Measurements from ENCODE around the gene PSMD11.

PSMD11 gene

DNA sequence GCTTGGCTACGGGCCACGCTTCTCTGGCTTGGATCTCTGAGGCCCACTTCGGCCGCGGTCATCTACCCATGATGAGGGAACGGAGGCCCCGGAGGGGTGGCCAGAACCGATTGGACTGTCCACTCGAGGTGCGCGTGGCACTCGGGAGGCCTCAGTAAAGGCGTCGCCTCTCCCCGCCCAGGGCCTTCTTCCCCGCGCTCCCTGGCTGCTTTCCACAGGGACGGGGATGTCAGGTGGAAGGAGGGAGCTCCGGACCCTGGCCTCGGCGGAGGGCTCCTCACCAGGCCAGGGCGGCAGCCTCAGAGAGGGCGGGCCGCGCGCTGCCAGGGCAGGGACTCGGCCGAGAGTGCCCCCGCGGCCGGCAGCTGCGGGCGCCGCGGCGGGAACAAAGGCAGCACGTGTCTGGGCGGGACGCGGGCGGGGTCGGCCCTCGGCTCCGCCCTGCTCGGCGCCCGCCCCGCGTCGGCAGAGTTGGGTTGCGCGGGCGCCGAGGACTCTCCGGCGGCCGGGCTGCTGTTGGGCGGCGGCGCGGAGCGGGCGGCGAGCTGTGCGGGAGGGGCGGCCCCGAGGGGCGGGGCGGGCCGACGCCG, 41.9 kb downstream of the PSMD11 start:
- no peaks in the 10 kb centered on the region for H3K9me3 ChIP-seq (ENCODE audit: insufficient read depth, low read length)
- DNase-seq (ENCODE audit: low read depth, low spot score) = peak; percentile 59
- H3K4me1 ChIP-seq (ENCODE audit: insufficient read depth, insufficient read length) = peaks cover 19% of the 10 kb centered on the region
- TF ChIP-seq ZNF274 (IDR thresholded peaks at IDR 0.05; ENCODE audit: low read depth, low read length) (no peak), YY1 (IDR thresholded peaks at IDR 0.05; ENCODE audit: insufficient read depth, insufficient read length) (no peak), SUZ12 (IDR thresholded peaks at IDR 0.05; ENCODE audit: extremely low read depth, insufficient read depth, insufficient read length) (no peak)
- no peaks in the 10 kb centered on the region for H3K27me3 ChIP-seq (ENCODE audit: insufficient read depth, insufficient read length)
- peak overlapping the region; percentile 50 for H3K4me3 ChIP-seq (ENCODE audit: insufficient read length, low read depth)
- H3K9ac ChIP-seq (ENCODE audit: insufficient read length, low read depth) = peak overlapping the region; percentile 79
- peaks cover 47% of the 10 kb centered on the region for H3K36me3 ChIP-seq (ENCODE audit: insufficient read depth, insufficient read length, low read length)

DNA sequence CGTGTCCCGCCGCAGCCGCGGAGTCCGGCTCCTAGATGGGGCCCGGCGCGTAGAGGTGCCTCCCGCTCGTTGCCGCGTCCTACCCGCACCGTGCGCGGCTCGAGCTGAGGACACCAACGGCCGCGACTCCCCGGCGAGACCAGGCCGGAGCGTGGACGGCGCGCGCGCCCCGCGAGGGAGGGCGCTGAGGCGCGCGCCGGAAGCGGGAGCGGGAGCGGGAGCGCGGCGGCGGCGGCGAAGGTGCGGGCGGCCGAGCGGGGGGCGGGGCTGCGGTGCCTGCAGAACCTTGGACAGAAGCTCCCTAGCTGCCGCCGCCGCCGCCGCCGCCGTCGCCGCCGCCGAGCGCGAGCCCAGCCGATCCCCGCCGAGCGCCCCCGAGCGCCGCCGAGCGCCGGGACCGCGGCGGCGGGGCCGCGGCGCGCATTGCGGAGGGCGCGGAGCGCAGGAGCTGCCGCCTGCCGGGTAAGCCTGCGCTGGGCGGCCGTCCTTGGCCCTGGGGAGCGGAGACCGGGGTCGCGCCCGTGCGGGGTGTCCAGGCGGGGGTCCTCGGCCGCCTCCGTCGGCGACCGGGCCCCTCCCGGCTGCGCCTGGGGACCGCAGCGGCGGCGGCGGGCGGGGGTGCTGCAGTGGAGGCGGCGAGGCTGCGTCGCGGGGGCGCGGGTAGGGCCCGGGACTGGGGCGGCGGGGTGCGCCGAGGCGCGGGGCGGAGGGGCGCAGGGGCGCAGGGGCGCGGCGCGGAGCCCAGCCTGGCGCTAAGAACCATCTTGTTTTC, 42.6 kb downstream of the PSMD11 start, which contains the start of gene CDK5R1:
Gene CDK5R1, plus strand, starts transcription at position 293 of the 772 bp plus-strand sequence. CDS start 628 bp downstream, outside the sequence.
- H3K27me3 ChIP-seq (ENCODE audit: insufficient read depth, insufficient read length) = no peaks in the 10 kb centered on the region
- DNase-seq (ENCODE audit: low read depth, low spot score) = no peak
- peak within 1 kb of the TSS; percentile 52 for H3K4me3 ChIP-seq (ENCODE audit: insufficient read length, low read depth)
- H3K4me1 ChIP-seq (ENCODE audit: insufficient read depth, insufficient read length) = peaks cover 19% of the 10 kb centered on the region
- no peaks in the 10 kb centered on the region for H3K9me3 ChIP-seq (ENCODE audit: insufficient read depth, low read length)
- H3K9ac ChIP-seq (ENCODE audit: insufficient read length, low read depth) = peak within 1 kb of the TSS; percentile 79
- H3K36me3 ChIP-seq (ENCODE audit: insufficient read depth, insufficient read length, low read length) = peaks cover 40% of the 10 kb centered on the region
- TF ChIP-seq ZNF274 (IDR thresholded peaks at IDR 0.05; ENCODE audit: low read depth, low read length) (no peak), YY1 (IDR thresholded peaks at IDR 0.05; ENCODE audit: insufficient read depth, insufficient read length) (no peak), SUZ12 (IDR thresholded peaks at IDR 0.05; ENCODE audit: extremely low read depth, insufficient read depth, insufficient read length) (no peak)

DNA sequence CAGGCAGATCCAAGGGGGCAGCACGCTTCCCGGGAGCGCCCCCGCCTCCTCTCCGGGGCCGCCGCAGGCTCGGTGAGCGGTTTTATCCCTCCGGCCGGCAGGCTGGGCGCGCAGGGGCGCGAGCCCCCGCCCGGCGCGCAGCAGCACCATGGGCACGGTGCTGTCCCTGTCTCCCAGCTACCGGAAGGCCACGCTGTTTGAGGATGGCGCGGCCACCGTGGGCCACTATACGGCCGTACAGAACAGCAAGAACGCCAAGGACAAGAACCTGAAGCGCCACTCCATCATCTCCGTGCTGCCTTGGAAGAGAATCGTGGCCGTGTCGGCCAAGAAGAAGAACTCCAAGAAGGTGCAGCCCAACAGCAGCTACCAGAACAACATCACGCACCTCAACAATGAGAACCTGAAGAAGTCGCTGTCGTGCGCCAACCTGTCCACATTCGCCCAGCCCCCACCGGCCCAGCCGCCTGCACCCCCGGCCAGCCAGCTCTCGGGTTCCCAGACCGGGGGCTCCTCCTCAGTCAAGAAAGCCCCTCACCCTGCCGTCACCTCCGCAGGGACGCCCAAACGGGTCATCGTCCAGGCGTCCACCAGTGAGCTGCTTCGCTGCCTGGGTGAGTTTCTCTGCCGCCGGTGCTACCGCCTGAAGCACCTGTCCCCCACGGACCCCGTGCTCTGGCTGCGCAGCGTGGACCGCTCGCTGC, 43.3 kb downstream of the PSMD11 start:
- no peak for DNase-seq (ENCODE audit: low read depth, low spot score)
- Histone ChIP-seq H3K9me3 (ENCODE audit: insufficient read depth, low read length) (no peaks in the 10 kb centered on the region), H3K4me1 (ENCODE audit: insufficient read depth, insufficient read length) (peaks cover 19% of the 10 kb centered on the region), H3K36me3 (ENCODE audit: insufficient read depth, insufficient read length, low read length) (peaks cover 34% of the 10 kb centered on the region), H3K4me3 (ENCODE audit: insufficient read length, low read depth) (peak overlapping the region; percentile 52), H3K27me3 (ENCODE audit: insufficient read depth, insufficient read length) (no peaks in the 10 kb centered on the region), H3K9ac (ENCODE audit: insufficient read length, low read depth) (peak overlapping the region; percentile 58)
- no peak for TF ChIP-seq ZNF274 (IDR thresholded peaks at IDR 0.05; ENCODE audit: low read depth, low read length)
- no peak for TF ChIP-seq SUZ12 (IDR thresholded peaks at IDR 0.05; ENCODE audit: extremely low read depth, insufficient read depth, insufficient read length)
- TF ChIP-seq YY1 (IDR thresholded peaks at IDR 0.05; ENCODE audit: insufficient read depth, insufficient read length) = no peak

DNA sequence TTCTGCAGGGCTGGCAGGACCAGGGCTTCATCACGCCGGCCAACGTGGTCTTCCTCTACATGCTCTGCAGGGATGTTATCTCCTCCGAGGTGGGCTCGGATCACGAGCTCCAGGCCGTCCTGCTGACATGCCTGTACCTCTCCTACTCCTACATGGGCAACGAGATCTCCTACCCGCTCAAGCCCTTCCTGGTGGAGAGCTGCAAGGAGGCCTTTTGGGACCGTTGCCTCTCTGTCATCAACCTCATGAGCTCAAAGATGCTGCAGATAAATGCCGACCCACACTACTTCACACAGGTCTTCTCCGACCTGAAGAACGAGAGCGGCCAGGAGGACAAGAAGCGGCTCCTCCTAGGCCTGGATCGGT, 43.9 kb downstream of the PSMD11 start:
- peaks cover 30% of the 10 kb centered on the region for H3K36me3 ChIP-seq (ENCODE audit: insufficient read depth, insufficient read length, low read length)
- H3K9me3 ChIP-seq (ENCODE audit: insufficient read depth, low read length) = no peaks in the 10 kb centered on the region
- H3K4me3 ChIP-seq (ENCODE audit: insufficient read length, low read depth) = peak overlapping the region; percentile 52
- H3K27me3 ChIP-seq (ENCODE audit: insufficient read depth, insufficient read length) = no peaks in the 10 kb centered on the region
- H3K9ac ChIP-seq (ENCODE audit: insufficient read length, low read depth) = peak overlapping the region; percentile 58
- no peak for DNase-seq (ENCODE audit: low read depth, low spot score)
- peaks cover 19% of the 10 kb centered on the region for H3K4me1 ChIP-seq (ENCODE audit: insufficient read depth, insufficient read length)
- TF ChIP-seq ZNF274 (IDR thresholded peaks at IDR 0.05; ENCODE audit: low read depth, low read length) (no peak), SUZ12 (IDR thresholded peaks at IDR 0.05; ENCODE audit: extremely low read depth, insufficient read depth, insufficient read length) (no peak), YY1 (IDR thresholded peaks at IDR 0.05; ENCODE audit: insufficient read depth, insufficient read length) (no peak)

DNA sequence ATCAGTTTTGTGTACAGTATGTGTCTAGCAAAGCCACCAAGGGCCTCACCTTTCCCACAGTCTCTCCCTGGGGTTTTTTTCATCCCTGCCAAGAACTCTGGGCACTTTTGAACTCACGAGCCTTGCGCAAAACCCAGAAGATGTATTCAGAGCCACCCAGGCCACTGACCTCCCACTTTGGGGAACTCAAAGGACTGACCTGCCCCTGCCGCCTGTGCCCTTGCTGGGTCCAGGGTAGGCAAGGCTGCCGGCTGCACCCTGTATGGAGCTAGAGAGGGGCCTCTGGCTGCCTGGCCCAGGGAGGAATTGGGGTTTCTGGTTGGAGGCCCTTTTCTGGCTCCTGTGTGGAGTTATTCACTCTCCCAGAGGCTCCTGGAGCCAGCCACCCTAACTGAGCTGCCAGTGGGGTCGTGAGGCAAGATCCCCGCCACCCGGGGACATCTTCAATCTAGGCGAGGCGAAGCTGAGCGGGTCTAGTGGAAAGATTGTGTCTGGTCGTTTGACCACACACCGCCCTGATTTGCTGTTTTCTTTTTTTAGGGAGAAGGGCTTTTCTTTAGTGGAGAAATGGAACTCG, 44.4 kb downstream of the PSMD11 start:
- no peak for DNase-seq (ENCODE audit: low read depth, low spot score)

DNA sequence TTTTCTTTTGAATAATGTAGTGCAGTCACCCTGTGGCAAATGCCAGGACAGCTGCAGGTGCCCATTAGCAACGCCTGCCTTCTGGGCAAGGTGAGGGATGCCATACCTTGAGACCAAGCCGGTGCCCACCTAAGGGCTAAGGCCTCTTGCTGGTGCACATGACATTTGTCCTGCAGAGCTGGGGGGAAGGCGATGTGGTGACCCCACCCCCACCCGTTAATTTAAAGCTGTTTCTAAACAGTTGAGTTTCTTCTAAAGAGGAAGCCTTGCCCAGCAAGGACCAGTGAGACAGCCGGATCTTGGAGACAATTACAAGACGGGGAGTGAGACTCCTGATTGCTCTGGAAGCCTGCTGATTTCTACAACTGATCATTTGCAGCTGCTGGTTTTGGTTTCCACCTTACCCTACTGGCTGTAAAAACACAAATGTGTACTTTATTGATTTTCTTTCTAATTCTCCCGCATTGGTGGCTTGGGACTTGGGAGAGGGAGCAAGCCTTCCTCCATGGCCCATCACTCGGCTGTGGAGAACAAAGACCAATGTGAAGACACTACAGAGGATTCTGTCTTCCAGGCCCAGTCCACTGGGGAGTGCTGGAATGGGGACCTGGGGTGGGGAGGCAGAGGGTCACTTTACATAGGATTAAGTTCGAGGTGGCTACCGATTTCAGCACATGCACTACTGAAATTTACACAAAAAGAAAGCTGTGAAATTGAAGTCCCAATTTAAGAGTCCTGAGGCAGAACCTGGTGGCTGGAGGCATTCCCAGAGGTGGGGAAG, 45.2 kb downstream of the PSMD11 start:
- H3K4me3 ChIP-seq (ENCODE audit: insufficient read length, low read depth) = no peak overlapping the region

More for the DNA sequence above, 44.4 kb downstream of the PSMD11 start:
- Histone ChIP-seq H3K27me3 (ENCODE audit: insufficient read depth, insufficient read length) (no peaks in the 10 kb centered on the region), H3K4me1 (ENCODE audit: insufficient read depth, insufficient read length) (peaks cover 21% of the 10 kb centered on the region), H3K9me3 (ENCODE audit: insufficient read depth, low read length) (no peaks in the 10 kb centered on the region), H3K4me3 (ENCODE audit: insufficient read length, low read depth) (no peak overlapping the region), H3K36me3 (ENCODE audit: insufficient read depth, insufficient read length, low read length) (peaks cover 30% of the 10 kb centered on the region), H3K9ac (ENCODE audit: insufficient read length, low read depth) (no peak overlapping the region)
- TF ChIP-seq SUZ12 (IDR thresholded peaks at IDR 0.05; ENCODE audit: extremely low read depth, insufficient read depth, insufficient read length) (no peak), ZNF274 (IDR thresholded peaks at IDR 0.05; ENCODE audit: low read depth, low read length) (no peak), YY1 (IDR thresholded peaks at IDR 0.05; ENCODE audit: insufficient read depth, insufficient read length) (no peak)

More for the DNA sequence above, 45.2 kb downstream of the PSMD11 start:
- Histone ChIP-seq H3K36me3 (ENCODE audit: insufficient read depth, insufficient read length, low read length) (peaks cover 30% of the 10 kb centered on the region), H3K9me3 (ENCODE audit: insufficient read depth, low read length) (no peaks in the 10 kb centered on the region), H3K4me1 (ENCODE audit: insufficient read depth, insufficient read length) (peaks cover 15% of the 10 kb centered on the region), H3K27me3 (ENCODE audit: insufficient read depth, insufficient read length) (no peaks in the 10 kb centered on the region), H3K9ac (ENCODE audit: insufficient read length, low read depth) (no peak overlapping the region)
- no peak for DNase-seq (ENCODE audit: low read depth, low spot score)
- TF ChIP-seq ZNF274 (IDR thresholded peaks at IDR 0.05; ENCODE audit: low read depth, low read length) (no peak), SUZ12 (IDR thresholded peaks at IDR 0.05; ENCODE audit: extremely low read depth, insufficient read depth, insufficient read length) (no peak), YY1 (IDR thresholded peaks at IDR 0.05; ENCODE audit: insufficient read depth, insufficient read length) (no peak)

All from NT2/D1 (cell line).